MM.1S (cell line): ENCODE results near the gene PDE11A.

Experiments
- CTCF ChIP-seq: fragments of 300-600 bp; sonication (generic); IDR thresholded peaks from 2 replicates; pipeline ENCODE4 v1.5.1; 2016; ENCODE audit warnings: antibody characterized with exemption, low read length, mixed read lengths
- EZH2 ChIP-seq: fragments of 300-600 bp; sonication (generic); optimal IDR thresholded peaks from 2 replicates; pipeline ENCODE3; 2017; ENCODE audit warnings: low read depth, mild to moderate bottlenecking, antibody characterized with exemption, low read length, mixed read lengths
- EZH2phosphoT487 ChIP-seq: fragments of 300-600 bp; sonication (generic); IDR thresholded peaks from 2 replicates; pipeline ENCODE4 v1.6.1; 2018; ENCODE audit warnings: antibody characterized with exemption, low read length

- TF ChIP-seq CTCF, result no peak
- no peak for TF ChIP-seq EZH2phosphoT487
- no peak for TF ChIP-seq EZH2
Measured at GRCh38 chr2:178072383-178073301, at the start of gene PDE11A.
